Measurements from ENCODE around the gene ARMC12. TPM values are rescaled to one million over a fixed set of nuclear protein-coding genes. Genes with fewer than 3 reads are reported as not detected.

ARMC12 gene
- polyA plus RNA-seq, 1 experiment, result 0.96 TPM

DNA sequence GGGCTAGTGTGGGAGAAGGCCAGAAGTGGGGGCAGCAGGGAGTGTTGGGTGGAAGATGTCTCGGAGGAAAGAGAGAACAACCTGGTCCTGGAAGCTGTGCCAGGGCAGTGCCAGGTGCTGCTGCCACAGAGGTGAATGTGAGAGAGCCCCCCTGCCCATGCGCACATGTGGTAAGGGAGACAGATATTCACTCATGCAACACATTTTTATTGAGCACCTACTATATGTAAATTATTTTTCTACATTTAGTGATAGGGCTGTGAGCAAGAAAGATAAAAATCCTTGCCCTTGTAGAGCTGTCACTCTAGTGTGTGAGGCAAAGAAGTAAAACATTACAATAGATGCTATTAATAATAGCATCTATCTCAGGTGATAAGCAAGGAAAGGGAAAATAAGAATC is 44.5 kb downstream of the ARMC12 start:
- H3K4me3 ChIP-seq (ENCODE audit: low read depth, low read length), result no peak overlapping the region
- H3K27me3 ChIP-seq (ENCODE audit: control insufficient read depth, insufficient read depth, low read length), result peaks cover 10% of the 10 kb centered on the region
- no peak for TF ChIP-seq CTCF (IDR thresholded peaks at IDR 0.05; ENCODE audit: insufficient read depth, low read depth, low read length)
- ChIA-PET POLR2A (no interaction called here), CTCF (no interaction called here)
- H3K36me3 ChIP-seq (ENCODE audit: control insufficient read depth, insufficient read depth, low read length), result no peaks in the 10 kb centered on the region
- DNase-seq (ENCODE audit: low read depth), result no peak

DNA sequence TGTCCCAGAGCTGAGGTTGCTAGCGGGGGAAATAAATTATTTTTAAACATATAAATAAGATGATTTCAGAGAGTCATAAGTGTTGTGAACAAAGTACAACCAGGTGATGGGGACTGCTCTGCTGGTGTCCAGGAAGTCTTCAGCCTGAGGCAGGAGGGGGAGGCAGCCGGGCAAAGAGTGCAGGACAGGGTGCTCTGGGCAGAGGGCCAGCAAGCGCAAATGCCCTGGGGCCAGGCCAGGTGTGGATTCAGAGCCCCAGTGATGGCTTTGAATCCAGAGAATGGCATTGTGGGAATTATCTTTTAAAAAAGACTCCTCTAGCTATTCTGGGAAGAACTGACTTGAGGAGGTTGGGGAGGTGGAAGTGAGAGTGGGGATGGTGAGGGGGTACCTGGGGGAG is 45.6 kb downstream of the ARMC12 start:
- peaks cover 9% of the 10 kb centered on the region for H3K27me3 ChIP-seq (ENCODE audit: control insufficient read depth, insufficient read depth, low read length)
- ChIA-PET POLR2A (no interaction called here), CTCF (interaction anchor here (0.8 to 1.2 kb wide), 2 partner anchors 11 to 16 kb away, joined by 3 read pairs; no protein-coding TSS in a partner anchor)
- DNase-seq (ENCODE audit: low read depth), result no peak
- H3K4me3 ChIP-seq (ENCODE audit: low read depth, low read length), result no peak overlapping the region
- no peak for TF ChIP-seq CTCF (IDR thresholded peaks at IDR 0.05; ENCODE audit: insufficient read depth, low read depth, low read length)
- H3K36me3 ChIP-seq (ENCODE audit: control insufficient read depth, insufficient read depth, low read length), result no peaks in the 10 kb centered on the region

GRCh38 chr6:35784200-35784599 is 47.4 kb downstream of the ARMC12 start:
- Histone ChIP-seq H3K4me3 (ENCODE audit: low read depth, low read length) (no peak overlapping the region), H3K36me3 (ENCODE audit: control insufficient read depth, insufficient read depth, low read length) (no peaks in the 10 kb centered on the region), H3K27me3 (ENCODE audit: control insufficient read depth, insufficient read depth, low read length) (peaks cover 19% of the 10 kb centered on the region)
- TF ChIP-seq CTCF (IDR thresholded peaks at IDR 0.05; ENCODE audit: insufficient read depth, low read depth, low read length), result no peak
- POLR2A ChIA-PET, result no interaction called here
- CTCF ChIA-PET, result no interaction called here
- no peak for DNase-seq (ENCODE audit: low read depth)

GRCh38 chr6:35786272-35786671 is 49.4 kb downstream of the ARMC12 start:
- Histone ChIP-seq H3K4me3 (ENCODE audit: low read depth, low read length) (no peak overlapping the region), H3K27me3 (ENCODE audit: control insufficient read depth, insufficient read depth, low read length) (peaks cover 20% of the 10 kb centered on the region), H3K36me3 (ENCODE audit: control insufficient read depth, insufficient read depth, low read length) (no peaks in the 10 kb centered on the region)
- CTCF ChIA-PET, result interaction anchor here (2.6 kb wide), 1 partner anchor 11 kb away, joined by 10 read pairs; the partner anchor contains the start of gene CLPS
- DNase-seq (ENCODE audit: low read depth), result no peak
- POLR2A ChIA-PET, result no interaction called here
- TF ChIP-seq CTCF (IDR thresholded peaks at IDR 0.05; ENCODE audit: insufficient read depth, low read depth, low read length), result no peak

GRCh38 chr6:35786810-35787209 is 50.0 kb downstream of the ARMC12 start:
- ChIA-PET CTCF (interaction anchor here (1.0 to 2.6 kb wide), 2 partner anchors 10 to 307 kb away, joined by 3 to 10 read pairs; partner anchors contain the start of gene CLPS), POLR2A (no interaction called here)
- no peak for TF ChIP-seq CTCF (IDR thresholded peaks at IDR 0.05; ENCODE audit: insufficient read depth, low read depth, low read length)
- Histone ChIP-seq H3K4me3 (ENCODE audit: low read depth, low read length) (no peak overlapping the region), H3K36me3 (ENCODE audit: control insufficient read depth, insufficient read depth, low read length) (no peaks in the 10 kb centered on the region), H3K27me3 (ENCODE audit: control insufficient read depth, insufficient read depth, low read length) (peaks cover 20% of the 10 kb centered on the region)
- no peak for DNase-seq (ENCODE audit: low read depth)

All from BJ (cell line).